ENCODE results near the gene SIRPA.

The SIRPA gene

DNA sequence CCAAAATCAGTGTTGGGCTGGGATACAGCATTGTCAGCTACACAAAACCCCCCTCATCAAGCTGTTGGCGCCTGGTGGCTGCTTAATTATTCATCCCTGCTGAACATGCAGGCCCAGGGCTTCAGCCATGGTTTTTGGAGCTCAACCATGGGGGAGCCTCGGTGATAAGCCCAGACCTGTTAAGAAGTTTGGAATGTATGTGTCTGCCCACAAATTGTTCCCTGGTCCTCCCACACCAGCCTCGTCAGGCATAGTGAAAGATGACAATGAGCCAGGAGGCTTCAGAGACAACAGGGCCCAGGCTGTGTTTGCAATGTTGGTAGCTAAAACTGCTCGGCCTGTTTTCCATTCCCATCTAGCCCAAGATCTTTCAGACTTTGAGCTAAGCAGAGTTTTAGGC lies 34.8 kb upstream of the SIRPA start:
- no peak for TF ChIP-seq RAD21 (IDR thresholded peaks at IDR 0.05; ENCODE audit: low read depth)
- TF ChIP-seq EP300 (IDR thresholded peaks at IDR 0.05; ENCODE audit: borderline replicate concordance), result no peak
- TF ChIP-seq EGR1 (IDR thresholded peaks at IDR 0.05), result no peak
- TF ChIP-seq, protein P1, sequence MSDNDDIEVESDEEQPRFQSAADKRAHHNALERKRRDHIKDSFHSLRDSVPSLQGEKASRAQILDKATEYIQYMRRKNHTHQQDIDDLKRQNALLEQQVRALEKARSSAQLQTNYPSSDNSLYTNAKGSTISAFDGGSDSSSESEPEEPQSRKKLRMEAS (IDR thresholded peaks at IDR 0.05), result no peak
- no peak for TF ChIP-seq NFIC (IDR thresholded peaks at IDR 0.05)
- no peak for TF ChIP-seq TCF12 (IDR thresholded peaks at IDR 0.05; ENCODE audit: low read depth)
- no peak for TF ChIP-seq FOXM1 (IDR thresholded peaks at IDR 0.05; ENCODE audit: borderline replicate concordance, low read depth)
- TF ChIP-seq ZBTB7A (IDR thresholded peaks at IDR 0.05; ENCODE audit: low read depth), result no peak
- no peak for TF ChIP-seq YY1 (IDR thresholded peaks at IDR 0.05; ENCODE audit: low read depth)
- no peak for TF ChIP-seq TAF1 (IDR thresholded peaks at IDR 0.05; ENCODE audit: low read depth)
- TF ChIP-seq, protein P2, sequence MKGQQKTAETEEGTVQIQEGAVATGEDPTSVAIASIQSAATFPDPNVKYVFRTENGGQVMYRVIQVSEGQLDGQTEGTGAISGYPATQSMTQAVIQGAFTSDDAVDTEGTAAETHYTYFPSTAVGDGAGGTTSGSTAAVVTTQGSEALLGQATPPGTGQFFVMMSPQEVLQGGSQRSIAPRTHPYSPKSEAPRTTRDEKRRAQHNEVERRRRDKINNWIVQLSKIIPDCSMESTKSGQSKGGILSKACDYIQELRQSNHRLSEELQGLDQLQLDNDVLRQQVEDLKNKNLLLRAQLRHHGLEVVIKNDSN (IDR thresholded peaks at IDR 0.05), result no peak

DNA sequence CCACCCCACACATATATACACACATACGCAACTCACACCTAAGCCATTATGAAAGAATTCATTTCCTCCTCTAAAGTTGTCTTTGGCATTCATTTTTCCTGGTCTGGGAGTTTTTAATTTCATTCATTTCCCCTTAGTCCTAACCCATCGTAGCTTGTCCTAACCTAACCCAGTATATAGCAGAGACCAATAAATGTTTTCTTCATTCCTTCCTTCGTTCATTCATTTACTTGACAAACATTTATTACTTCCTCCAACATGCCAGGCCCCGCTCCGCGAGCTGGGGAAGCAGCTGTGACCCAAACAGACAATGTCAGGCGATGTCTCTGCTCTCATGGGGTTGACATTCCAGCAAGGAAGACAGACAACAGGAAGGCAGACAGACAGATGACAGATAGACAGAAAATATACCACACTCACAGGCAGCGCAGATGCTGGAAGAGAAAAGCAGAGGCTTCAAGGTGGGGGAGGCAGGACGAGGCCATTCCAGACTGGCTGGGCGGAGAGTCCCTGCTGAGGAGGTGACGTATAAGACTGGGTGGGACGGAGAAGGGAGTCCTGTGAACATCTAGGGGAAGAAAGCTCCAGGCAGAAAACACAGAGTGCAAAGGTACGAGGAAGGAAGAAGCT lies 33.7 kb upstream of the SIRPA start:
- TF ChIP-seq ZBTB7A (IDR thresholded peaks at IDR 0.05; ENCODE audit: low read depth) (no peak), TCF12 (IDR thresholded peaks at IDR 0.05; ENCODE audit: low read depth) (no peak), CEBPB (IDR thresholded peaks at IDR 0.05) (no peak), YY1 (IDR thresholded peaks at IDR 0.05; ENCODE audit: low read depth) (no peak), TAF1 (IDR thresholded peaks at IDR 0.05; ENCODE audit: low read depth) (no peak), NFIC (IDR thresholded peaks at IDR 0.05) (no peak), EGR1 (IDR thresholded peaks at IDR 0.05) (no peak)
- TF ChIP-seq, protein P1 (IDR thresholded peaks at IDR 0.05), result no peak

DNA sequence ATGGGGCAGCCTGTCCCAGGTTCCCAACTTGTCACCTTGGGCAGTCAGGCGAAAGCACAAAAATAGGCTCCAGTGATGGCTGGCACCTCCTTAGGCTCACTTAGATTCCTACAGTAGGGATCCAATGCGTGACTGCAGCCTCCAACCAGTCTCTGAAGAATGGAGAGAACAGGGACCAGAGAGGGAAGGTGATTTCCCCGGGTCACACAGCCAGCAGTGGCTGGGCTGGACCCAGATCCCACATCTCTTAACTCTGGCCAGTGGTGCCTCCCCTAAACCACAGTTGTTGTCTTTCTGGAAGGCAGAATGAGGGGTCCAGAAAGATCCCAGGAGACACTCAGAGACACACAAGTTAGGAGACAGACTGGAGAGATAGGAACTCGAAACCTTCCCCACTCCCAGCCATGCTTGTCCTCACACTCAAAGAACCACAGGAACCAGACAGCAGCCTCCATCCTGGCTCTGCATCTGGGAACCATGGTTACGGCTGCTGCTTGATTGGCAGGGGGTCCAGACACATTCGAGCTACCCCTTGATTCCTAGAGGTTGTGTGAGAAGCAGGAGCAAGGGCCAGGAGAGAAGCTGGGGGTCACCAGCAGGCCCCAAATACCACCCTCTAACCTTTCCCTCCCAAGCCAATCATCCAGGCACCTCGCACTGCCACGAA lies 33.1 kb upstream of the SIRPA start:
- no peak for TF ChIP-seq TEAD4 (IDR thresholded peaks at IDR 0.05)
- no peak for TF ChIP-seq FOXM1 (IDR thresholded peaks at IDR 0.05; ENCODE audit: borderline replicate concordance, low read depth)
- TF ChIP-seq NFIC (IDR thresholded peaks at IDR 0.05), result no peak
- no peak for TF ChIP-seq TCF12 (IDR thresholded peaks at IDR 0.05; ENCODE audit: low read depth)
- TF ChIP-seq, protein P1 (IDR thresholded peaks at IDR 0.05), result no peak
- TF ChIP-seq CREB1 (IDR thresholded peaks at IDR 0.05; ENCODE audit: low read depth), result no peak
- TF ChIP-seq EGR1 (IDR thresholded peaks at IDR 0.05), result no peak
- no peak for TF ChIP-seq RAD21 (IDR thresholded peaks at IDR 0.05; ENCODE audit: low read depth)
- TF ChIP-seq, protein P3, sequence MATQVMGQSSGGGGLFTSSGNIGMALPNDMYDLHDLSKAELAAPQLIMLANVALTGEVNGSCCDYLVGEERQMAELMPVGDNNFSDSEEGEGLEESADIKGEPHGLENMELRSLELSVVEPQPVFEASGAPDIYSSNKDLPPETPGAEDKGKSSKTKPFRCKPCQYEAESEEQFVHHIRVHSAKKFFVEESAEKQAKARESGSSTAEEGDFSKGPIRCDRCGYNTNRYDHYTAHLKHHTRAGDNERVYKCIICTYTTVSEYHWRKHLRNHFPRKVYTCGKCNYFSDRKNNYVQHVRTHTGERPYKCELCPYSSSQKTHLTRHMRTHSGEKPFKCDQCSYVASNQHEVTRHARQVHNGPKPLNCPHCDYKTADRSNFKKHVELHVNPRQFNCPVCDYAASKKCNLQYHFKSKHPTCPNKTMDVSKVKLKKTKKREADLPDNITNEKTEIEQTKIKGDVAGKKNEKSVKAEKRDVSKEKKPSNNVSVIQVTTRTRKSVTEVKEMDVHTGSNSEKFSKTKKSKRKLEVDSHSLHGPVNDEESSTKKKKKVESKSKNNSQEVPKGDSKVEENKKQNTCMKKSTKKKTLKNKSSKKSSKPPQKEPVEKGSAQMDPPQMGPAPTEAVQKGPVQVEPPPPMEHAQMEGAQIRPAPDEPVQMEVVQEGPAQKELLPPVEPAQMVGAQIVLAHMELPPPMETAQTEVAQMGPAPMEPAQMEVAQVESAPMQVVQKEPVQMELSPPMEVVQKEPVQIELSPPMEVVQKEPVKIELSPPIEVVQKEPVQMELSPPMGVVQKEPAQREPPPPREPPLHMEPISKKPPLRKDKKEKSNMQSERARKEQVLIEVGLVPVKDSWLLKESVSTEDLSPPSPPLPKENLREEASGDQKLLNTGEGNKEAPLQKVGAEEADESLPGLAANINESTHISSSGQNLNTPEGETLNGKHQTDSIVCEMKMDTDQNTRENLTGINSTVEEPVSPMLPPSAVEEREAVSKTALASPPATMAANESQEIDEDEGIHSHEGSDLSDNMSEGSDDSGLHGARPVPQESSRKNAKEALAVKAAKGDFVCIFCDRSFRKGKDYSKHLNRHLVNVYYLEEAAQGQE (IDR thresholded peaks at IDR 0.05; ENCODE audit: low read depth), result no peak
- no peak for TF ChIP-seq EP300 (IDR thresholded peaks at IDR 0.05; ENCODE audit: borderline replicate concordance)
- TF ChIP-seq TAF1 (IDR thresholded peaks at IDR 0.05; ENCODE audit: low read depth), result no peak
- TF ChIP-seq CEBPB (IDR thresholded peaks at IDR 0.05), result no peak

DNA sequence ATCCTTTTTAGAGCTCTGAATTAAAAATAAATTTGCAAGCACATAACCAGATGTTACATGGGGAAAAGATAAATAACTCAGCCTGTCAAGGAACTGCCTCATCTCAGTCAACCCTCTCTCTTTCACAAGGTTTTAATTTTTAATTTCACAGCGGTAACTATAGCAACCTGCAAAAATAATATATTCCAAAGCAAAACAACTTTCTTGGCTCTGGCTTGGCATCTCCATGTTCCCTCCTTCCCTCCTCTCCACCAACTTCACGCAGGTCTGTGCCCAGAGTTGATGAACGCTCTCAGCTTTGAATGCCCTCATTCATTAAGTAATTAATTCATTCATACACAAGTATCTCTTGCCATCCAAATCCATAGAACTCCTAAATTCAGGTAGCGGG lies 32.5 kb upstream of the SIRPA start:
- TF ChIP-seq TAF1 (IDR thresholded peaks at IDR 0.05; ENCODE audit: low read depth) (no peak), YY1 (IDR thresholded peaks at IDR 0.05; ENCODE audit: low read depth) (no peak), TEAD4 (IDR thresholded peaks at IDR 0.05) (no peak), RAD21 (IDR thresholded peaks at IDR 0.05; ENCODE audit: low read depth) (no peak), ZBTB7A (IDR thresholded peaks at IDR 0.05; ENCODE audit: low read depth) (no peak), TCF12 (IDR thresholded peaks at IDR 0.05; ENCODE audit: low read depth) (no peak), CEBPB (IDR thresholded peaks at IDR 0.05) (no peak), CREB1 (IDR thresholded peaks at IDR 0.05; ENCODE audit: low read depth) (no peak), EGR1 (IDR thresholded peaks at IDR 0.05) (no peak), FOXM1 (IDR thresholded peaks at IDR 0.05; ENCODE audit: borderline replicate concordance, low read depth) (no peak), EP300 (IDR thresholded peaks at IDR 0.05; ENCODE audit: borderline replicate concordance) (no peak), NFIC (IDR thresholded peaks at IDR 0.05) (no peak)
- TF ChIP-seq, protein P2 (IDR thresholded peaks at IDR 0.05), result no peak
- TF ChIP-seq, protein P1 (IDR thresholded peaks at IDR 0.05), result no peak
- TF ChIP-seq, protein P3 (IDR thresholded peaks at IDR 0.05; ENCODE audit: low read depth), result no peak

DNA sequence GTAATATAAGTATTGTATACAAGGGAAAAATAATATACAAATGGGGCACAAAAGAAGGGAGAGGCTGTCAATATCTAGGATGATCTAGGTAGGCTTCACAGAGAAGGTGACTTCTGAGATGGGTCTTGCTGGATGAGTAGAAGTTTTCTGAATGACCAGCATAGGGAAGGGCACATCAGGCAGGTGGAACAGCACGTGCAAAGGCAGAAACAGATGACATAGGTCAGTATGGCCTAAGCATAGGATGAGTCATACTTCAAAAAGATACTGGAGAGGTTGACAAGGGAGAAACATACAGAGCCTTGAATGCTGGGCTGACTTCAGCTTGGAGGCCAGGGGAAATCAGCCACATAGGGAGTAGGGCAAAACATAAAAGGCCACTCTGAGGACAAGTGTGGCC lies 31.9 kb upstream of the SIRPA start:
- TF ChIP-seq EP300 (IDR thresholded peaks at IDR 0.05; ENCODE audit: borderline replicate concordance), result no peak
- TF ChIP-seq NFIC (IDR thresholded peaks at IDR 0.05), result no peak
- TF ChIP-seq TAF1 (IDR thresholded peaks at IDR 0.05; ENCODE audit: low read depth), result no peak
- TF ChIP-seq TEAD4 (IDR thresholded peaks at IDR 0.05), result no peak
- no peak for TF ChIP-seq CREB1 (IDR thresholded peaks at IDR 0.05; ENCODE audit: low read depth)
- no peak for TF ChIP-seq CEBPB (IDR thresholded peaks at IDR 0.05)
- TF ChIP-seq, protein P3 (IDR thresholded peaks at IDR 0.05; ENCODE audit: low read depth), result no peak
- no peak for TF ChIP-seq ZBTB7A (IDR thresholded peaks at IDR 0.05; ENCODE audit: low read depth)
- TF ChIP-seq FOXM1 (IDR thresholded peaks at IDR 0.05; ENCODE audit: borderline replicate concordance, low read depth), result no peak
- no peak for TF ChIP-seq RAD21 (IDR thresholded peaks at IDR 0.05; ENCODE audit: low read depth)
- TF ChIP-seq TCF12 (IDR thresholded peaks at IDR 0.05; ENCODE audit: low read depth), result no peak
- TF ChIP-seq, protein P2 (IDR thresholded peaks at IDR 0.05), result no peak
- TF ChIP-seq, protein P1 (IDR thresholded peaks at IDR 0.05), result no peak
- TF ChIP-seq YY1 (IDR thresholded peaks at IDR 0.05; ENCODE audit: low read depth), result no peak
- TF ChIP-seq EGR1 (IDR thresholded peaks at IDR 0.05), result no peak
